Suppressor macrophage (primary cell): ENCODE results near the gene PUS7.
"Not testable (repeated sequence)": the region's sequence is repeated elsewhere in the genome, so short reads cannot be mapped to it uniquely, and the experiment has no call there.

Experiments
- DNase-seq, 4 experiments: peaks; one replicate each; pipeline ENCODE4 v3.0.0-alpha.2; 2020 to 2022

PUS7 gene

DNA sequence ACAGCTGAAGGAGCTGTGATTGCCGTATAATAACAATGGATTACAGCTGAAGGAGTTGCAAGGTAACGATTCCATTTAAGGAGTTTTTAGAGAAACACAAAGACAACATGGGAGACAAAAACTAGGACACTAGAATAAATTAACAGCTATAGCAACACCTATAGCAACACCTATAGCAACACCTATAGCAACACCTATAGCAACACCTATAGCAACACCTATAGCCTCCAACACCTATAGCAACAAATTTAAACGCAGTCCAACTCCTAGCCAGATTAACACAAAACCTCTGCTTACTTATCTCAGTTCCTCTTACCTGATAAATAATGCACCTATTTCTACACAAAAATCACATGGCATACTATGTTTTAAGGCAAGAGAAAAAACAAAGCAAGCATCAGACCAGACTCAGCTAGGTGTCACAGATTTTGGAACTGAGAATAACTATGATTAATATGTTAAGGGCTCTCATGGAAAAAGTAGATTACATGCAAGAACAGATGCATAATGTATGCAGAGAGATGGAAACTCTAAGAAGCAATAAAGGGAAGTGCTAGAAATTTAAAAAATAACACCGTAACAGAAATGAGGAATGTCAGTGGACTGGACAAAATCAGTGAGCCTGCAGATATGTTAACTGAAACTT, 77.6 kb downstream of the PUS7 start:
- DNase-seq = no peak

DNA sequence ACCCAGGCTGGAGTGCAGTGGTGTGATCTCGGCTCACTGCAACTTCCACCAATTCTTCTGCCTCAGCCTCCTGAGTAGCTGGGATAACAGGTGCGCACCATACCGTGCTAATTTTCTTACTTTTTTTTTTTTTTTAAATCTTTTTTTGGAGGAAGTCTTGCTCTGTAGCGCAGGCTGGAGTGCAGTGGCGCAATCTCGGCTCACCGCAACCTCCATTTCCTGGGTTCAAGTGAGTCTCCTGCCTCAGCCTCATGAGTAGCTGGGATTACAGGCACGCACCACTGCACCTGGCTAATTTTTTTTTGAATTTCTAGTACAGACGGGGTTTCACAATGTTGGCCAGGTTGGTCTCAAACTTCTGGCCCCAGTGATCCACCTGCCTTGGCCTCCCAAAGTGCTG, 79.9 kb downstream of the PUS7 start:
- DNase-seq = not testable (repeated sequence)

DNA sequence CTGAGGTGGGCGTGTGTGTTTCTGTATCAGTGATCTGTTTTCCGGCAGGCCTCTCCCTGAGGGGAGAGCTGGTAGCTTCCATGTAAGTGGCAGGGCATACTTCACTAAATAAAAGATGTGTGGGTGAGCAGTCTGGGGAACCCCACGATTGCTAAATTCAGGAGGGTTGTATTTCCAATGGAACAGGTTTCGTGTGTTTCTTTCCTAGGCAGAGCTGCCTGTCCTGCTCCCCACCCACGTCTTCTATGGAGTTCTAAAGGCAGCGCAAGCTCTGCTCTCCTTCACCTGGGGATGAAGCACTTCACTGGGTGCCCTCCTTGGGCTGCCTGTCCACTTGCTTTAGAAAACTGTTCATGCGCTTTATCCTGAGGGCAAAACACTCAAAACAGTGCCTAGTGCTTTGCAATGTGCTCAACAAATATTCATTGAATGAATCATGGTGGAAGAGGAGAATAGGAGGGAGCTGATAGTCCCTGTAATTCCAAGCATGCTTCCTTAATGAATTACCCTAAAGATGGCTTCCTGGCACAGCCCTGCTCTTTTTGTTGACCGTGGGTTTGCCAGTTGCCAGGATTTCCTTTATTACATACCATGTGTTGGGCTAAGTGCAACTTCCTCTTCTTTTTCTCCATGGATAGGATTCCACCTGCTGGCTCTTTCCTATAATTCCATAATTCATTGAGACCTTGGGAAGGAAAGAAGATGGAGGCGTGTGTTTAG, 82.7 kb downstream of the PUS7 start:
- DNase-seq = peak; percentile 6 to 25 (median 12)

DNA sequence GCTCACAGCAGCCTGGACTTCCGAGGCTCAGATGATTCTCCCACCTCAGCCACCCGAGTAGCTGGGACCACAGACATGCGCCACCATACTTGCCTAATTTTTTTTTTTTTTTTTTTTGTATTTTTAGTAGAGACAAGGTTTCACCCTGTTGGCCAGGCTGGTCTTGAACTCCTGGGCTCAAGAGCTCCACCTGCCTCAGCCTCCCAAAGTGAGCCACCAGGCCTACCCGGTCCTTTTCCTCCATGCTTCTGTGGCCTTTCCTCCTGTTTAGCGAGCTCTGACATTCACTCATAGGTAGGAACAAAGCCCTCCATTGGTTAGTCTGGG, 83.3 kb downstream of the PUS7 start:
- no peak for DNase-seq

DNA sequence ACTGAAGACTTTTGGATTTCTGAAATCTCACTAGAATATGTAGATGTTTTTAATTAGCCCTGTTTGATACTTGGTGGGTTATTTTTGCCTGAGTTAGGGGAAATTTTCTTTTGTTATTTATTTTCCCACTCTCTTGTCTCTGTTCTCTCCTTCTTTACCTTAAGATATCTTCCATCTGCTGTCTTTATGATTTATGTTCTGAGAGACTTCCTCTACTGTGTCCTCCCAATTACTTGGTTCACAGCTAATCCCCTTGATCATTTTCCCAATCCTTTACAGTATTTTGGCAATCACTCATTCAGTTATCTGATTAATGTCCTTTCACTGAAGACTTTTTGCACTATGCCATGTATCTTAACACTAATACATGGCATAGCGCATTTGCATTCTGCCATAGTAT, 83.8 kb downstream of the PUS7 start:
- no peak for DNase-seq

DNA sequence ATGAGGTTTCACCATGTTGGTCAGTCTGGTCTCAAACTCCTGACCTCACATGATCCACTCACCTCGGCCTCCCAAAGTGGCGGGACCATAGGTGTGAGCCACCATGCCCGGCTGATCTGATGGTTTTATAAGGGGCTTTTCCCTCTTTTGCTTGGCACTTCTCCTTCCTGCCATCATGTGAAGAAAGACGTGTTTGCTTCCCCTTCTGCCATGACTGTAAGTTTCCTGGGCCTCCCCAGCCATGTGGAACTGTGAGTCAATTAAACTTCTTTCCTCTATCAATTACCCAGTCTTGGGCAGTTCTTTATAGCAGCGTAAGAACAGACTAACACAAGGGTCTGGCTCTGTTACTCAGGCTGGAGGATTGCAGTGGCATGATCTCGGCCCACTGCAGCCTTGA, 84.7 kb downstream of the PUS7 start:
- not testable (repeated sequence) for DNase-seq

DNA sequence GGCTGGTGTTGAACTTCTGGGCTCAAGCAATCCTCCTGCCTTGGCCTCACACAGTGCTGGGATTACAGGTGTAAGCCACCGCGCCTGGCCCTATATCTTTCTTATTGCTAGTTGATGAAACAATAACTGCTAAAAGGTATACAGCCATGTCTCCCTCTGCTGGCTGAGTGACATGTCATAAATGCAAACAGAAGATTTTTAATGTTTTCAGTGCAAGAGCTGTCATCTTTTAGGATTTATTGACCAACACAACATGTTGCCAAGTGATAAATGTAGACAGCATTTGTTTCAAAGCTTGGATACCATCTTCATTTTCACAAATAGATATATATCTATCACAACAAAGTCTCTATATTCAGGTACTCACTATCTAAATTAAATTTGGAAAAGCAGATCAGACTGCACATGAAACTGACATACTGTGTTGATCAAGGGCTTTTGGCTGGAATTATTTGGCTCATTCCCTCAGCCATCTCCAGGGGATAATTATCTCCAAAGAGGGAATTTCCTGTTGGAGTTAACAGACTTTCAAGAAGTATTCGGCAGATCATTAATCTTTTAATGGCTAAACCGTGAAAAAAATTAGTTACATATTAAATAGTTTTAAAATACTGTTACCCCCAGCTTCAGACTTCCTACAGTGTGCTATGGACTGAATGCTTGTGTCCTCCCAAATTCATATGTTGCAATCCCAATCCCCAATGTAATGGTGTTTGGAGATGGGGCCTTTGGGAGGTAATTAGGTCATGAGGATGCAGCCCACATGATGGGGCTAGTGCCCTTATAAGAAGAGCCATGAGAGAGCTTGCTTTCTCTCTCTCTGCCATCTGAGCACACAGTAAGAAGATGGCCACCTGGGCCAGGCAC, 92.1 kb downstream of the PUS7 start:
- peak; percentile 37 to 62 (median 54) for DNase-seq

DNA sequence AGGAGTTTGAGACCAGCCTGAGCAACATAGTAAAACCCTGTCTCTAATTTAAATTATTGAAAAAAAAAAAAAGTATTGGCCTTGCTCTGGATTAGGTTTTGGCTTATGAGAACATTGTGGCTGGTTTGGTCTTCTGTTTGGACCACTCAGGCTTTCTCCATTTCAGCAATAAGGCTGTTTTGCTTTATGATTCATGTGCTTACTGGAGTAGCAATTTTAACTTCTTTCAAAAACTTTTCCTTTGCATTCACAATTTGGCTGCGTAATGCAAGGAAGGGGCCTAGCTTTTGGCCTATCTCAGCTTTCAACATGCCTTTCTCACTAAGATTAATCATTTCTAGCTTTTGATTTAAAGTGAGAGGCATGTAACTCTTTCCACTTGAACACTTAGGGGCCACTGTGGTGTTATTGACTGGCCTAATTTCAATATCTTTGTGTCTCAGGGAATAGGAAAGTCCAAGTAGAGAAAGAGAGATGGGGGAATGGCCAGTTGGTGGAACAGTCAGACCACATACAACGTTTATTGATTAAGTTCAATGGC, 95.4 kb downstream of the PUS7 start:
- DNase-seq = no peak

DNA sequence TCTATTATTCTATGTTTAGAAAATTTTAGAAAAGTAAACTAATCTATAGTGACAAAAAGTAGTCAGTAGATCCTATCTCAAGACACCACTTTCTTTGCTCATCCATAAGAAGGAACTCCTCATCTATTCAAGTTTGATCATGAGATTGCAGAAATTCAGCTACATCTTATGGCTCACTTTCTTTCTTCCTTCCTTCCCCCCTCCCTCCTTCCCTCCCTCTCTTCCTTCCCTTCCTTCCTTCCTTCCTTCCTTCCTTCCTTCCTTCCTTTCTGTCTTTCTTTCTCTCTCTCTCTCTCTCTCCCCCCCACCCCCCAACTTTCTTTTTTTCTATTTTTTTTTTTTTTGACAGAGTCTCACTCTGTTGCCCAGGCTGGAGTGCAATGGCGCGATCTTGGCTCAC, 98.1 kb downstream of the PUS7 start:
- DNase-seq = no peak

DNA sequence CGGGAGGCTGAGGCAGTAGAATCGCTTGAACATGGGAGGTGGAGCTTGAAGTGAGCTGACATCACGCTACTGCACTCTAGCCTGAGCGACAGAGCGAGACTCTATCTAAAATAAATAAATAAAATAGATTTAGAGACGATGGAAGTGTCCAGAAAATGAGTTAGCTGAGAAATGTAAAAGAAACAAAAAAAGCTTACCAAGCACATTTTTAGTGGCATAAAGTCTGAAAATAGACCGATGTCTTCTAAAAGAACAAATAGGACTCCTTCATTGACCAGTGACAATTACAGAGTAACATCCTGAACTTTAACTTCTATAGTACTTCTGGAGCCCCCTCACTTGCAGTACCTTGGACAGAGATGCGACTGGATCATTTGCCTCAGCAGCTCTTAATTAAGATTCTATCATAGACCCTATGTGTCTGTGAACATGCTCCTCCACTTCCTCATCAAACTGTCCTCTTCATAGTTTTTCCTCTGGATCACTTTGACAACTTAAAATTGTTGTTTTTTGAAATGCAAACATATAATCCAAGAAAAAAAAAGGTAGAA, 108.1 kb downstream of the PUS7 start:
- no peak for DNase-seq

DNA sequence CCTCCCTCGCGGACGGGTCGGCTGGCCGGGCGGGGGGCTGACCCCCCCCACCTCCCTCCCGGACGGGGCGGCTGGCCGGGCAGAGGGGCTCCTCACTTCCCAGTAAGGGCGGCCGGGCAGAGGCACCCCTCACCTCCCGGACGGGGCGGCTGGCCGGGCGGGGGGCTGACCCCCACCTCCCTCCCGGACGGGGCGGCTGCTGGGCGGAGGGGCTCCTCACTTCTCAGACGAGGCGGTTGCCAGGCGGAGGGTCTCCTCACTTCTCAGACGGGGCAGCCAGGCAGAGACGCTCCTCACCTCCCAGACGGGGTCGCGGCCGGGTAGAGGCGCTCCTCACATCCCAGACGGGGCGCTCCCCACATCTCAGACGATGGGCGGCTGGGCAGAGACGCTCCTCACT, 111.3 kb downstream of the PUS7 start:
- not testable (repeated sequence) for DNase-seq

DNA sequence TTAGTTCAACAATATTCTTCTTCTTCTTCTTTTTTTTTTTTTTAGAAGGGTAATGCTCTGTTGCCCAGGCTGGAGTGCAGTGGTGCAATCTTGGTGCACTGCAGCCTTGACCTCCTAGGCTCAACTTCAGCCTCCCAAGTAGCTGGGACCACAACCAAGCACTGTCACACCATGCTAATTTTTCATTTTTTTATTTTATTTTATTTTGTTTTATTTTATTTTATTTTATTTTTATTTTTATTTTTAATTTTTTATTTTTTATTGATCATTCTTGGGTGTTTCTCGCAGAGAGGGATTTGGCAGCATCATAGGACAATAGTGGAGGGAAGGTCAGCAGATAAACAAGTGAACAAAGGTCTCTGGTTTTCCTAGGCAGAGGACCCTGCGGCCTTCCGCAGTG, 112.3 kb downstream of the PUS7 start:
- DNase-seq = not testable (repeated sequence)

DNA sequence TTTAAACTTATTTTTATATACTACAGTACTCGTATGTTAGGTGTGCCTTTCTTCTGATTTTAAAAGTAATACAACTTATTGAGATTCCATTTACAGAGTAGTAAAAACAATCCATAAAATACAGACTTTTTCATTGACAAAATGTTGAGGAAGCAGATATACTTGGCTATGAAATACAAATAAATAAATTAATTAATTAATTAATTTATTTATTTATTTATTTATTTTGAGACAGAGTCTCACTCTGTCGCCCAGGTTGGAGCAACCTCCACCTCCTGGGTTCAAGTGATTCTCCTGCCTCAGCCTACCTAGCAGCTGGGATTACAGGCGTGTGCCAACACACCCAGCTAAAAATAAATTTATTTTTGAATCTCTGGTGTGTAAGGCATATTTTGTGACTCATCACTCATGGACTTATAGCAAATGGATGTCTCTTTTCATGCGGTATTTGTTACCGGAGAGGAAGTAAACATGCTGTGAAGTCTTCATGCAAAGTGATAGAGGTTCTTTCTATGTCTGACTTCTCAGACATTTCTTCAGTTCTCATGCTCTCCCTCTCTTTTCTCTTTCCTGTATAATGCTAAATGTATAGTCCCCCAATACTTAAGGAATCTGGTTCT, 113.2 kb downstream of the PUS7 start:
- no peak for DNase-seq
